Chondrocyte (in vitro differentiated cells): ENCODE measurements around the gene SNRNP200. TPM values are rescaled to one million over a fixed set of nuclear protein-coding genes. Genes with fewer than 3 reads are reported as not detected.

Source experiments
- DNase-seq: peaks from one replicate; pipeline ENCODE4 v3.0.0; 2021; ENCODE audit warnings: mixed read lengths, low spot score
- H3K27ac Mint-ChIP-seq: one replicate; pipeline ENCODE4 v1.8.0; 2021; ENCODE audit warnings: mild to moderate bottlenecking, moderate library complexity, mixed read lengths; ENCODE audit not compliant: unreplicated experiment
- H3K27me3 Mint-ChIP-seq: 2 replicates; pipeline ENCODE4 v1.8.0; 2021; ENCODE audit warnings: low read depth, mixed read lengths
- H3K36me3 Mint-ChIP-seq: 2 replicates; pipeline ENCODE4 v1.8.0; 2021; ENCODE audit warnings: low read depth, mixed read lengths
- H3K4me1 Mint-ChIP-seq: 2 replicates; pipeline ENCODE4 v1.8.0; 2021; ENCODE audit warnings: low read depth, mild to moderate bottlenecking, mixed read lengths
- H3K4me3 Mint-ChIP-seq: one replicate; pipeline ENCODE4 v1.8.0; 2021; ENCODE audit warnings: mild to moderate bottlenecking, moderate library complexity, mixed read lengths; ENCODE audit not compliant: unreplicated experiment
- H3K9me3 Mint-ChIP-seq: 2 replicates; pipeline ENCODE4 v1.8.0; 2021; ENCODE audit warnings: low read depth, mixed read lengths
- total RNA-seq: library from RNA; stranded (reverse); gene quantifications from 3 replicates; pipeline ENCODE4 v1.2.1, GENCODE V29; 2021
- TF ChIP-seq, protein P1 (sequence below): fragments of 200-600 bp; sonication (generic); IDR thresholded peaks from 2 replicates; pipeline ENCODE4 v1.5.0; 2021; ENCODE audit warnings: antibody characterized with exemption, mild to moderate bottlenecking, moderate library complexity

Gene SNRNP200
- total RNA-seq, 1 donor from 2014 or later, result 82.6 TPM

DNA sequence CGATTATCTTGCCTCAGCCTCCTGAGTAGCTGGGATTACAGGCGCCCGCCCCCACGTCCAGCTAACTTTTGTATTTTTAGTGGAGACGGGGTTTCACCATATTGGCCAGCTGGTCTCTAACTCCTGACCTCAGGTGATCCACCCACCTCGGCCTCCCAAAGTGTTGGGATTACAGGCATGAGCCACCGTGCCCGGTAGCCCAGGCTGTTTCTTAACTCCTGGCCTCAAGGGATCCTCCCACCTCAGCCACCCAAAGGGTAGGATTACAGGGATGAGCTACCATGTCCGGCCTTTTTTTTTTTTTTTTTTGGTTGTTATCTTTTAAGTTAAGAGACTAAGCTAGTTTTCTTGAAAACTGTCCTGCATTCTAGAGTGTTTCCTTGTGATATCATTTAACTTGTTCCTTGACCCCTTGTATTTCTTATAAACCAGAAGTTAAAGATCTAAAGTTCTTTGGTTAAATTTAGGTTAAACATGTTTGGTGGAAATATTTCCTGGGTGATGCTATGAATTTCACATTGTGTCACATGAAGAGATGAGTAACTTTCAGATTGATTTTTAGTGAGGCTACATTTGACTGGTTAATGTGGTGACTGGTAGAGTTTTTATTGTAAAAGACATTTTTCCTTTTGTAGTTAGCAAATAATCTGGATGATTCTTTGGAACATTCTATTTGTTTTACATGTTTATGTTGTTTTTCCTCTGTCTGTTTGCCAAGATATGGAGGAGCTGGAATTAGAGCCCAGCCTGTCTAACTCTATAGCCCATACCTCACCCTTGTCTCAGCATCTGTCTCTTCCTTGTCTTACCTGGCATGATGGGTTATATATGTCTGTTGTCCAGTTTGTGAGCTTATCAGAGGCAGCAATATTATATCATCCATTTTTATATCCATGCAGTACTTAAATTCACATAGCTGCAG lies 35.4 kb upstream of the SNRNP200 start:
- Mint-ChIP-seq H3K4me3 (no peak overlapping the region), H3K4me1 (peaks cover 16% of the 10 kb centered on the region), H3K9me3 (no peaks in the 10 kb centered on the region), H3K27me3 (no peaks in the 10 kb centered on the region), H3K36me3 (peaks cover 1% of the 10 kb centered on the region), H3K27ac (peak overlapping the region; percentile 65)
- TF ChIP-seq, protein P1, sequence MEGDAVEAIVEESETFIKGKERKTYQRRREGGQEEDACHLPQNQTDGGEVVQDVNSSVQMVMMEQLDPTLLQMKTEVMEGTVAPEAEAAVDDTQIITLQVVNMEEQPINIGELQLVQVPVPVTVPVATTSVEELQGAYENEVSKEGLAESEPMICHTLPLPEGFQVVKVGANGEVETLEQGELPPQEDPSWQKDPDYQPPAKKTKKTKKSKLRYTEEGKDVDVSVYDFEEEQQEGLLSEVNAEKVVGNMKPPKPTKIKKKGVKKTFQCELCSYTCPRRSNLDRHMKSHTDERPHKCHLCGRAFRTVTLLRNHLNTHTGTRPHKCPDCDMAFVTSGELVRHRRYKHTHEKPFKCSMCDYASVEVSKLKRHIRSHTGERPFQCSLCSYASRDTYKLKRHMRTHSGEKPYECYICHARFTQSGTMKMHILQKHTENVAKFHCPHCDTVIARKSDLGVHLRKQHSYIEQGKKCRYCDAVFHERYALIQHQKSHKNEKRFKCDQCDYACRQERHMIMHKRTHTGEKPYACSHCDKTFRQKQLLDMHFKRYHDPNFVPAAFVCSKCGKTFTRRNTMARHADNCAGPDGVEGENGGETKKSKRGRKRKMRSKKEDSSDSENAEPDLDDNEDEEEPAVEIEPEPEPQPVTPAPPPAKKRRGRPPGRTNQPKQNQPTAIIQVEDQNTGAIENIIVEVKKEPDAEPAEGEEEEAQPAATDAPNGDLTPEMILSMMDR, result no peak
- no peak for DNase-seq

DNA sequence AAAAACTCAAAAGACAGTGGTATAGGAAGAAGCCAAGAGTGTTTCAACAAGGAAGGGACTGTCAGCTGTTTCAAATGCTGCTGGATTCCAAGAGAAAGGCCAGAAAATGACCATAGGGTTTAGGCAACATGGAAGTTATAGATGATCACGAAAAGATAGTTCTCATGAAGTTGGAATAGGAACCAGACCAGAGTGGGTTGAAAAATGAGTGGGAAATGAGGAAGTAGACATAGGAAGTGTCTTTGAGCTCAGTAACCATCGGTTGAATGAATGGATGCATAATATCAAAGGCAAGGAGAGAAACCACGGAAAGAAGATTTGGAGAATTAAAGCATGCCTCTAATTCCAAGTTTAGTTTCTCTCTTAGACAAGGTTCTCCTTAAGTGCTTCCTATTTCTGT lies 31.5 kb upstream of the SNRNP200 start:
- TF ChIP-seq, protein P1, result no peak
- Mint-ChIP-seq H3K27ac (no peak overlapping the region), H3K27me3 (no peaks in the 10 kb centered on the region), H3K36me3 (no peaks in the 10 kb centered on the region), H3K4me1 (peaks cover 25% of the 10 kb centered on the region), H3K4me3 (no peak overlapping the region), H3K9me3 (no peaks in the 10 kb centered on the region)
- DNase-seq, result no peak

DNA sequence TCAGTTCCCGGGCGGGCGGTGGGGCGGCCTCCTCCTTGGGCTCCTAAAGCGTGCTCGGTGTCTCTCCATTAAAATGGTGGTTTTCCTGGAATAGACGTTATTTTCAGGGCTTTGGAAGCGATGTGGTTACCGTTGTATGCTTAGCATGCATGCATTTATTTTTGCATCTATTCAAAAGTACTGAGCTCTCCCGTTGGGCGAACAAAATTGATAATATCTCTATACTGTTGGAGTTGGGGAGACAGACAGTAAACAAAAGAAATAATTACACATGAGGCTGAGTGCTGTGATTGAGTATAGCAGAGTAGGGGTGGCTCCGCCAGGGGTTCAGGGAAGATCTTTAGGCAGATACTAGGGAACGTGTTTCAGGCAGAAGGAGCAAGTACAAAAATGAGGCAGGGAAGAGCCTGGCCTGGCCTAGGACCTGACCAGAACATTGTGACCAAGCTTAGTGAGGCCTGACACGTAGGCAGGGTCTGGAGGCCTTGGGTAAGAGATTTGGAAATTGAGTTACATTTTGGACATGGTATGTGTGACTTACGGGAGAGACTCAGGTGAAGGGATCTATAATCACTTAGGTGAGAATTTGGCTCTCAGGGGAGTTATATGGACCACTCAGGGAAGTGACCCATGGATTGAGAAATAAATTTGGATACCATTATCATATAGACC lies 30.9 kb upstream of the SNRNP200 start:
- Mint-ChIP-seq H3K36me3 (no peaks in the 10 kb centered on the region), H3K9me3 (no peaks in the 10 kb centered on the region), H3K27me3 (no peaks in the 10 kb centered on the region), H3K4me1 (peaks cover 27% of the 10 kb centered on the region), H3K27ac (peak overlapping the region; percentile 70), H3K4me3 (peak overlapping the region; percentile 87)
- no peak for DNase-seq
- TF ChIP-seq, protein P1, result no peak

DNA sequence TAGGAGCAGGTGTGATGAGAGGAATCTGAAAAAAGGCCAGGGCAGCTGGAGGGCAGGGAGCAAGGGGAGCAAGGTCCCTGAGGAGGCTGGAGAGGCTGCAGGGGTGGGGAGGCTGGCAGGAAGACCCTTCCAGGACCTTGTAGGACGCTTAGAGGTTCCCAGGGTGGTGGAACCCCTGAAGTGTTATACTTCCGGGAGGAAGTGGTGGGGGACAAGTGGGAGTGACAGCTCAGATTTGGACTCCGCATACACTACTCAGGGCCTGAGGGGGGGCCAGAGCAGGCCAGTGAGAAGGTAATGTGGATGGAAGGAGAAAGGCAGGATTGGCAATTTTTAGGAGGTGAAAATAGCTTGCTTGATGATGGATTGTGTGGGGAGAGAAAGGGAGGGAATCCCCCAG lies 28.4 kb upstream of the SNRNP200 start:
- no peak for DNase-seq
- no peak overlapping the region for H3K27ac Mint-ChIP-seq
- H3K4me1 Mint-ChIP-seq, result peaks cover 32% of the 10 kb centered on the region
- H3K9me3 Mint-ChIP-seq, result no peaks in the 10 kb centered on the region
- peak overlapping the region; percentile 54 for H3K4me3 Mint-ChIP-seq
- TF ChIP-seq, protein P1, result no peak
- H3K27me3 Mint-ChIP-seq, result no peaks in the 10 kb centered on the region
- H3K36me3 Mint-ChIP-seq, result no peaks in the 10 kb centered on the region

DNA sequence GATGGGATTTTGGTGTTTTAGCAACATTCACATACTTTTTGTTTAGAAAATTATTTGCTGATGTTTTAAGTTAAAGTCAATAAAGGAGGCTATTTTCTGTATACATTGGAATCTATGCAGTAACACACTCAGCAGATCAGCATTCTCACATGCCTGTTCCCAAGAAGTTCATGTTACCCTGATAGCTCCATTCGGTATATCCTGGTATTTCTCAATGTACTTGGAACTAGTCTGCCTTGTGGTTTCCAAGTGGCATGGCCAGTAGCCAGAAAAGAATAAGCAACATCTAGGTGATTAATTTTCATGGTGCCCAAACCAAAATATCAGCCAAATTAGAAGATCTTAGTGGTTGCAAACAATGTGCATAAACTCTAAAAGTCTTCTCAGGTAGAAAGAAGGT lies 25.1 kb upstream of the SNRNP200 start:
- no peak overlapping the region for H3K4me3 Mint-ChIP-seq
- peaks cover 28% of the 10 kb centered on the region for H3K4me1 Mint-ChIP-seq
- peak overlapping the region; percentile 65 for H3K27ac Mint-ChIP-seq
- H3K27me3 Mint-ChIP-seq, result peaks cover 3% of the 10 kb centered on the region
- no peak for DNase-seq
- H3K36me3 Mint-ChIP-seq, result no peaks in the 10 kb centered on the region
- H3K9me3 Mint-ChIP-seq, result no peaks in the 10 kb centered on the region
- TF ChIP-seq, protein P1, result no peak
